Measurements from ENCODE around the gene VAMP3.

Gene VAMP3

DNA sequence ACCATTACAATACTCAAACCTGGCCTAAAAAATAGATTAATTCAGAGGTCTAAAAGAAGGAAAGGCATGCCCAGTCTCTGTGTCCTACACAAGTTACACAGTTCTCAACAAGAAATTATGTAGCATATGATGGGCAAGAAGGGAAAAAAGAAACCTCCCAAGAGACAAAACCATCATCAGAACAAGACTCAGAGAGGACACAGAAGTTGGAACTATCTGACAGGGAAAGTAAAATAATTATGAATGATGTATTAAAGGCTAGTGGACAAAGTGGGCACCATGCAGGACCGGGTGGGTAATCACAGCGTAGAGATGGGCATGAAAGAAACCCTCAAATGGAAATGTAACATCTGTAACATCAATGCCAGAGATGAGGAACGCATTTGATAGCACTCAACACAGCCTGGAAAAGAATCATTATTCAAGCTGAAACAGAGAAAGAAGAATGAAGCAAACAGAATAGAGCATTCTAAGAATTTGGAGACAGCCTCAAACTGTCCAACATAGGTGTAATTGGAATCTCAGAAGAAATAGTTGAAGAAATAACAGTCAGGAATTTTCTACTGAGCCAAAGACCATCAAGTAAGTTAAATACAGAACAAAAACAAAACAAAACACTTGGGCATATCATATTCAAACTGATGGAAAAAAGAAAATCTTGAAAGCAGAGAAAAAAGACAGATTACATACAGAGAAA lies 42.7 kb downstream of the VAMP3 start:
- DNase-seq (ENCODE audit: low read depth), result no peak

DNA sequence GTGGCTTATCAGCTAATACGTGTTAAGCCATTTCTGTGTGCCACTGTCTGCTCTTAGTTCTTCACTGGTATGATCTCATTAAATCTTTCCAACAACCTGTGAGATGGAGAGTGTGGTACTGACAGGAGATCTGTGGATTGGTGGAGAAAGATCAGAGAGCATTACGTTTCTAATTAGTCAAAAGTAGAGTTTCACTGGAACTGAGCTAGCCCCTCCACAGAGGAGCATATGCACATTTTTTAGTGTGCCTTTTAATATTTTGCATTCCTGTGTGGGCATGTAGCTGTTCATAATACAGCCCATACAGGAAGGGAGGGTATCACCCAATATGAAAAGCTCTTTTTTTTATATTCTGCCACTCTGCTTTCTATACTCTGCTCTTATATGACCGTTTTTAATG lies 50.2 kb downstream of the VAMP3 start:
- no peak for DNase-seq (ENCODE audit: low read depth)

DNA sequence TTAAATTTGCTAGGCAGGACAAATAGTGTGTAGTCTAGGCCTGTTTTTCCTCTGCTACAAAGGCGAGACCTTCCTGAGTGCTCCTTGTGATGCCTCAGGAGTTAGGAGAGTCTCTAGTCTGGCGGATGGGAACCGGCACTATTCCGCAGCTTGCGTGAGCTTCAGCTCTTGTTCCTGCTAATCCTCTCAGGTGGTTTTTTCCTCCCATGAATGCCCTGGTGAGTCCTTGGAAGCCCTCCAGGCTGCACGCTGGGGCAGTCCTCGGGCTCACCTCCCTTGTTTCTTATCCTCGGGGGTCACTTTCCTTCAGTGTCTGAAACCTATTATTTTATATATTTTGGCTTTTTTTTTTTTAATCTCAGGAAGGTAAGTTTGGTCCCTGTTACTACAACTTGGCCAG lies 53.6 kb downstream of the VAMP3 start:
- DNase-seq (ENCODE audit: low read depth), result no peak

DNA sequence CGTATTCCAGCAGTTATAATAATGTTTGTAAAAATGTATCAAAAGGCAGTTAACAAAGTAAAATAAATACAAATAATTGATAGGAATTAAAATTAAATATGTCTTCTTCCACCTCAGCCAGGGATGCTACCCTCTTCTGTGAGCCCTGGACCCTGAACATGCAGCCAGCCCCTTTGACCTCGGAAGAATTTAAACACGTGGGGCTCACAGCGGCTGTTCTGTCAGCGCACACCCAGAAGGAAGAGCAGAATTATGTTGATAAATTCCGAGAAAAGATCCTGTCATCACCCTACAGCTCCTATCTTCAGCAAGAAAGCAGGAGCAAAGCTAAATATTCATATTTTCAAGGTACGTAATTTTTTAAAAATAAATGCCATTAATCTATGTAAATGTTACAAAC lies 55.3 kb downstream of the VAMP3 start:
- no peak for DNase-seq (ENCODE audit: low read depth)

DNA sequence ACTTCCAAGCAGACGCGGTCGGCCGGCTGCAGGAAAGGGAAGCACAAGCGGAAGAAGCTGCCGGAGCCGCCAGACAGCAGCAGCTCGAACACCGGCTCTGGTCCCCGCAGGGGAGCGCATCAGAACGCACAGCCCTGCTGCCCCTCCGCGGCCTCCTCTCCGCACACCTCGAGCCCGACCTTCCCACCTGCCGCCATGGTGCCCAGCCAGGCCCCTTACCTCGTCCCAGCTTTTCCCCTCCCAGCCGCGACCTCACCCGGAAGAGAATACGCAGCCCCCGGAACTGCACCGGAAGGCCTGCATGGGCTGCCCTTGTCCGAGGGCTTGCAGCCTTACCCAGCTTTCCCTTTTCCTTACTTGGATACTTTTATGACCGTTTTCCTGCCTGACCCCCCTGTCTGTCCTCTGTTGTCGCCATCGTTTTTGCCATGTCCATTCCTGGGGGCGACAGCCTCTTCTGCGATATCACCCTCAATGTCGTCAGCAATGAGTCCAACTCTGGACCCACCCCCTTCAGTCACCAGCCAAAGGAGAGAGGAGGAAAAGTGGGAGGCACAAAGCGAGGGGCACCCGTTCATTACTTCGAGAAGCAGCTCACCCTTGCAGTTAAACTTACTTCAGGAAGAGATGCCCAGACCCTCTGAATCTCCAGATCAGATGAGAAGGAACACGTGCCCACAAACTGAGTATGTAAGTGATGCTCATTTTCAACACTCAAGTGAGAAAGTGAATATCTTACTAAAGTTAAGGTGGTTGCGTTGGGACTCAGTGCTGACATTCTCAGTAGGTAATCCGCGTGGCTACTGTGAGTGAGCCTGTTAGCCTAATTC lies 56.2 kb downstream of the VAMP3 start:
- DNase-seq (ENCODE audit: low read depth), result no peak
